Mucosa of descending colon (tissue), 3 donors: Measurements from ENCODE around the gene TMPRSS5. TPM values are rescaled to one million over a fixed set of nuclear protein-coding genes. Genes with fewer than 3 reads are reported as not detected.

Experiments
- ATAC-seq: fragments of 200-7000 bp; cut with Tn5 transposase; one replicate; pipeline ENCODE4 v1.9.1; 2020; ENCODE audit warnings: mild to moderate bottlenecking, moderate library complexity
- DNase-seq, 3 donors: peaks; one replicate each; pipeline ENCODE4 v3.0.0-alpha.2; 2020
- H3K36me3 ChIP-seq: fragments of 200-600 bp; one replicate; pipeline ENCODE4 v1.8.0; 2021; ENCODE audit warnings: low read depth, mild to moderate bottlenecking
- H3K4me1 ChIP-seq: fragments of 200-600 bp; one replicate; pipeline ENCODE4 v1.8.0; 2021; ENCODE audit warnings: low read depth, mild to moderate bottlenecking
- H3K4me3 ChIP-seq: fragments of 200-600 bp; one replicate; pipeline ENCODE4 v1.8.0; 2021; ENCODE audit warnings: mild to moderate bottlenecking
- H3K9me3 ChIP-seq: fragments of 200-600 bp; one replicate; pipeline ENCODE4 v1.8.0; 2021; ENCODE audit warnings: mild to moderate bottlenecking
- CTCF ChIP-seq: fragments of 200-600 bp; IDR thresholded peaks from one replicate; pipeline ENCODE4 v1.8.0; 2022; ENCODE audit warnings: antibody characterized with exemption, mild to moderate bottlenecking
- intact Hi-C, 2 donors: fragments of 100-400 bp; cut with DNase I in 1 of 2; cut with micrococcal nuclease in 1 of 2; formaldehyde crosslinking; loops; one replicate each; pipeline versions ENCODE4 v1.11.0 to v1.11.1; 2022; cut with DNase I, micrococcal nuclease
- total RNA-seq, 3 donors: library from RNA; stranded (reverse); fragmentation: NEBNext Ultra II Directional in 2 of 3; extraction: Animal tissue kit (Norgen Biotek cat#: 25700) in 2 of 3; gene quantifications; one replicate each; pipeline versions ENCODE4 v1.2.1 to v1.2.4, GENCODE V29; 2021 to 2023
- donor health status: DM: no; HTN: no; CAD: no; lungs with moderate emphysema.
- donor health status: DM: no; HTN: no; CAD: no.
- donor health status: DM: no; HTN: yes; CAD: no.

TMPRSS5 gene
- total RNA-seq, 3 donors from 2014 or later, result 0.70 to 1.6 (median 0.81) TPM

GRCh38 chr11:113670831-113671215, 35.3 kb downstream of the TMPRSS5 start:
- no peaks in the 10 kb centered on the region for H3K36me3 ChIP-seq
- peaks cover 6% of the 10 kb centered on the region for H3K9me3 ChIP-seq
- H3K4me1 ChIP-seq, result no peaks in the 10 kb centered on the region
- no peak overlapping the region for H3K4me3 ChIP-seq
- no peak for TF ChIP-seq CTCF
- no peak for ATAC-seq
- intact Hi-C loops, result no loop called here
- no peak for DNase-seq

- no peak overlapping the region for H3K4me3 ChIP-seq
- H3K9me3 ChIP-seq, result peaks cover 6% of the 10 kb centered on the region
- TF ChIP-seq CTCF, result no peak
- no peaks in the 10 kb centered on the region for H3K36me3 ChIP-seq
- DNase-seq (no peak), ATAC-seq (no peak)
- no peaks in the 10 kb centered on the region for H3K4me1 ChIP-seq
- intact Hi-C loops, result no loop called here
Observed at GRCh38 chr11:113670149-113670830, 35.8 kb downstream of the TMPRSS5 start.

- Histone ChIP-seq H3K4me1 (peaks cover 6% of the 10 kb centered on the region), H3K36me3 (no peaks in the 10 kb centered on the region), H3K4me3 (no peak overlapping the region), H3K9me3 (peaks cover 6% of the 10 kb centered on the region)
- intact Hi-C loops, result no loop called here
- TF ChIP-seq CTCF, result no peak
- DNase-seq (no peak), ATAC-seq (peak; percentile 39)
Observed at GRCh38 chr11:113668255-113668654, 37.9 kb downstream of the TMPRSS5 start.

GRCh38 chr11:113667801-113668200, 38.3 kb downstream of the TMPRSS5 start:
- no peak for ATAC-seq
- Histone ChIP-seq H3K36me3 (no peaks in the 10 kb centered on the region), H3K9me3 (peaks cover 6% of the 10 kb centered on the region), H3K4me3 (no peak overlapping the region), H3K4me1 (peaks cover 6% of the 10 kb centered on the region)
- no peak for TF ChIP-seq CTCF
- intact Hi-C loops, result no loop called here
- no peak for DNase-seq

- intact Hi-C loops, result no loop called here
- TF ChIP-seq CTCF, result no peak
- ATAC-seq (no peak), DNase-seq (no peak)
- H3K4me1 ChIP-seq, result peaks cover 6% of the 10 kb centered on the region
- peaks cover 6% of the 10 kb centered on the region for H3K9me3 ChIP-seq
- no peaks in the 10 kb centered on the region for H3K36me3 ChIP-seq
- no peak overlapping the region for H3K4me3 ChIP-seq
Observed at GRCh38 chr11:113666584-113666983, 39.5 kb downstream of the TMPRSS5 start.
